ENCODE results near the gene MST1.
A peak's percentile ranks its signal among the peaks of the same experiment; 100 is the strongest.

The MST1 gene

DNA sequence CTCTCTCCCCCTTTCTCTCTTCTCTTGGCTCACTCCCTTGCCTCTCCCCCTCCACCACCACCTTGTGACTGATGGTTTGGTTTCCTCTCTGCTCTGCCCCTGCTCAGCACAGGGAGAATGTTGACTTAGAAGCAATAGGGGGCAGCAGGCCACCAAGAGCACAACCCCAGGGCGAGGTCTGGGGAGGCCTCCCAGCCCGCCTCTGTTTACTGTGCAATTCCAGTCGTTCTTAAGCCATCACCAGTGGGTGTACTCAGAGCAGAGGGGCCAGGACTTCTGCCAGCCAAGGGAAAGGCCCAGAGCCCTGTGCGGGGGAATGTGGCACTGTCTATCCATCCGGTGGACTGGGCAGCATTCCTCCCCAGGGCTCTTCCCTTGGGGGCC, 20.9 kb downstream of the MST1 start:
- no peak for DNase-seq (ENCODE audit: low spot score)
- Histone ChIP-seq H2BK120ac (ENCODE audit: low read depth, low read length) (no peak overlapping the region), H3K4me3 (ENCODE audit: low read length in 2 of 2) (no peak overlapping the region), H2BK5ac (ENCODE audit: low read length) (no peak overlapping the region), H3K4me1 (ENCODE audit: control insufficient read depth in 2 of 2, insufficient read depth in 1 of 2, low read depth in 1 of 2, low read length in 2 of 2) (peaks cover 2 to 4% of the 10 kb centered on the region in 2 donors), H3K79me1 (ENCODE audit: low read depth, low read length) (peaks cover 4% of the 10 kb centered on the region), H3K4me2 (ENCODE audit: insufficient read depth, low read length, poor library complexity, severe bottlenecking) (no peak overlapping the region), H3K27me3 (ENCODE audit: control insufficient read depth in 3 of 3, insufficient read depth in 3 of 3, low read depth in 1 of 3, low read length in 3 of 3) (no peaks in the 10 kb centered on the region), H3K4ac (ENCODE audit: low read length) (no peak overlapping the region), H3K36me3 (replicated peaks in 1 of 2; ENCODE audit: control insufficient read depth in 2 of 2, insufficient read depth in 2 of 2, low read length in 2 of 2) (no peaks in the 10 kb centered on the region), H3K23ac (ENCODE audit: low read depth, low read length, poor library complexity) (no peak overlapping the region), H4K8ac (ENCODE audit: low read depth, low read length) (no peak overlapping the region), H2BK15ac (ENCODE audit: low read length) (no peak overlapping the region), H3K27ac (replicated peaks; ENCODE audit: low read length) (no peak overlapping the region), H2BK12ac (ENCODE audit: low read length) (no peak overlapping the region), H3K9ac (ENCODE audit: low read depth, low read length, poor library complexity) (no peak overlapping the region), H2AK5ac (ENCODE audit: low read depth, low read length) (peak overlapping the region; percentile 58), H3K14ac (ENCODE audit: low read length) (no peak overlapping the region), H2AFZ (ENCODE audit: low read length) (no peak overlapping the region), H4K91ac (ENCODE audit: low read depth, low read length, poor library complexity) (no peak overlapping the region), H3K9me3 (replicated peaks in 1 of 2; ENCODE audit: control insufficient read depth in 2 of 2, insufficient read depth in 1 of 2, low read depth in 1 of 2, low read length in 2 of 2) (no peaks in the 10 kb centered on the region), H3K18ac (ENCODE audit: low read length) (no peak overlapping the region)
- no CpG with 5 or more reads among the region's 5 CpGs for WGBS, 2 donors (ENCODE audit: extremely low coverage in 2 of 2, insufficient read length in 2 of 2, insufficient replicate concordance in 1 of 2)

DNA sequence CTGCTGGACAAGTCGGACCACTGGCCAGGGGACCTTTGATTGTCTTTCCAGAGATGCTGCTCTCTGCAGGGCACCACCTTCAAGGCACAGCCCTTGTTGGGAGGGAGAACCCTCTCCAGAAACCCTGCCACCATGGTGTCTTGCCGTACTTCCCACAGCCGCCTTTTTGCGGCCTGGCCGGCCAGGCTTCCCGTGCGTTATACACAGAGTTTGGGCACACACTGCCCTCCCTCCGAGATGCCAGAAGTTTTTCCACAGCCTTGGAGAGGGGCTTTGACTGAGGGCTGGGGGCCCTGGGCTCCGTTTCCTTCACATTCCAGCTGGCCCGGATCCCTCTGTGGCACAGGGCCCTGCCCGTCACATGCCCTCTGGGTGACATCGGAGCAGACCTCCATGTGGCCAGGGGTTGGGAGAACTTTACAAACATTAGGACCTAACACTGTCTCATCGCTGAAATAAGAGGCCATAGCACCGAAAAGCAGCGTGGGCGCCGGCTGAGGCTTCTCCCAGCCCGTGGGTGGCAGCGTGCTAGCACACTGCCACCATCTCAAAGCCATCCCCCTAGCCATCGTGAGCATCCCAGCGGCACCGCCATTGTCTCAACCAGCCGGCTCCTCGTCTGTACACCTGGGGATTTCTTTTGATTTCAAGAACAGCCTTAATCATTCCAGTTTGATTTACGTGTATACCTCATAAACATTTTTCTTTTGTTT, 21.4 kb downstream of the MST1 start:
- Histone ChIP-seq H4K8ac (ENCODE audit: low read depth, low read length) (no peak overlapping the region), H3K36me3 (replicated peaks in 1 of 2; ENCODE audit: control insufficient read depth in 2 of 2, insufficient read depth in 2 of 2, low read length in 2 of 2) (no peaks in the 10 kb centered on the region), H2BK15ac (ENCODE audit: low read length) (peak overlapping the region; percentile 31), H3K23ac (ENCODE audit: low read depth, low read length, poor library complexity) (no peak overlapping the region), H3K4me1 (ENCODE audit: control insufficient read depth in 2 of 2, insufficient read depth in 1 of 2, low read depth in 1 of 2, low read length in 2 of 2) (peaks cover 0 to 2% of the 10 kb centered on the region in 2 donors), H2AK5ac (ENCODE audit: low read depth, low read length) (peak overlapping the region; percentile 58), H2BK12ac (ENCODE audit: low read length) (no peak overlapping the region), H3K4ac (ENCODE audit: low read length) (no peak overlapping the region), H3K4me2 (ENCODE audit: insufficient read depth, low read length, poor library complexity, severe bottlenecking) (no peak overlapping the region), H3K27me3 (ENCODE audit: control insufficient read depth in 3 of 3, insufficient read depth in 3 of 3, low read depth in 1 of 3, low read length in 3 of 3) (no peaks in the 10 kb centered on the region), H3K9me3 (replicated peaks in 1 of 2; ENCODE audit: control insufficient read depth in 2 of 2, insufficient read depth in 1 of 2, low read depth in 1 of 2, low read length in 2 of 2) (no peaks in the 10 kb centered on the region), H3K27ac (replicated peaks; ENCODE audit: low read length) (no peak overlapping the region), H3K79me1 (ENCODE audit: low read depth, low read length) (no peaks in the 10 kb centered on the region), H3K14ac (ENCODE audit: low read length) (no peak overlapping the region), H2AFZ (ENCODE audit: low read length) (no peak overlapping the region), H3K4me3 (ENCODE audit: low read length in 2 of 2) (no peak overlapping the region), H3K9ac (ENCODE audit: low read depth, low read length, poor library complexity) (peak overlapping the region; percentile 9), H2BK5ac (ENCODE audit: low read length) (no peak overlapping the region), H3K18ac (ENCODE audit: low read length) (no peak overlapping the region), H2BK120ac (ENCODE audit: low read depth, low read length) (no peak overlapping the region), H4K91ac (ENCODE audit: low read depth, low read length, poor library complexity) (no peak overlapping the region)
- WGBS, 2 donors (ENCODE audit: extremely low coverage in 2 of 2, insufficient read length in 2 of 2, insufficient replicate concordance in 1 of 2) = no CpG with 5 or more reads among the region's 25 CpGs
- no peak for DNase-seq (ENCODE audit: low spot score)

- H2BK12ac ChIP-seq (ENCODE audit: low read length) = no peak overlapping the region
- H3K9me3 ChIP-seq (replicated peaks in 1 of 2; ENCODE audit: control insufficient read depth in 2 of 2, insufficient read depth in 1 of 2, low read depth in 1 of 2, low read length in 2 of 2) = no peaks in the 10 kb centered on the region
- no peak overlapping the region for H2BK15ac ChIP-seq (ENCODE audit: low read length)
- no peaks in the 10 kb centered on the region for H3K79me1 ChIP-seq (ENCODE audit: low read depth, low read length)
- no peak overlapping the region for H4K8ac ChIP-seq (ENCODE audit: low read depth, low read length)
- no peaks in the 10 kb centered on the region for H3K27me3 ChIP-seq (ENCODE audit: control insufficient read depth in 3 of 3, insufficient read depth in 3 of 3, low read depth in 1 of 3, low read length in 3 of 3)
- no peaks in the 10 kb centered on the region for H3K36me3 ChIP-seq (replicated peaks in 1 of 2; ENCODE audit: control insufficient read depth in 2 of 2, insufficient read depth in 2 of 2, low read length in 2 of 2)
- no peak overlapping the region for H3K27ac ChIP-seq (replicated peaks; ENCODE audit: low read length)
- H3K23ac ChIP-seq (ENCODE audit: low read depth, low read length, poor library complexity) = no peak overlapping the region
- H3K9ac ChIP-seq (ENCODE audit: low read depth, low read length, poor library complexity) = no peak overlapping the region
- no peak for DNase-seq (ENCODE audit: low spot score)
- no peak overlapping the region for H3K4ac ChIP-seq (ENCODE audit: low read length)
- H2BK120ac ChIP-seq (ENCODE audit: low read depth, low read length) = no peak overlapping the region
- no peak overlapping the region for H3K4me3 ChIP-seq (ENCODE audit: low read length in 2 of 2)
- no peak overlapping the region for H2AFZ ChIP-seq (ENCODE audit: low read length)
- no peak overlapping the region for H3K14ac ChIP-seq (ENCODE audit: low read length)
- H3K4me1 ChIP-seq (ENCODE audit: control insufficient read depth in 2 of 2, insufficient read depth in 1 of 2, low read depth in 1 of 2, low read length in 2 of 2) = peaks cover 0 to 2% of the 10 kb centered on the region in 2 donors
- no peak overlapping the region for H2BK5ac ChIP-seq (ENCODE audit: low read length)
- H3K18ac ChIP-seq (ENCODE audit: low read length) = no peak overlapping the region
- WGBS, 2 donors (ENCODE audit: extremely low coverage in 2 of 2, insufficient read length in 2 of 2, insufficient replicate concordance in 1 of 2) = no CpG with 5 or more reads among the region's 8 CpGs
- no peak overlapping the region for H3K4me2 ChIP-seq (ENCODE audit: insufficient read depth, low read length, poor library complexity, severe bottlenecking)
- no peak overlapping the region for H2AK5ac ChIP-seq (ENCODE audit: low read depth, low read length)
- H4K91ac ChIP-seq (ENCODE audit: low read depth, low read length, poor library complexity) = no peak overlapping the region
Measured at GRCh38 chr3:49666592-49666991, 22.7 kb downstream of the MST1 start.

GRCh38 chr3:49665822-49666519, 23.3 kb downstream of the MST1 start:
- H3K79me1 ChIP-seq (ENCODE audit: low read depth, low read length) = no peaks in the 10 kb centered on the region
- H4K91ac ChIP-seq (ENCODE audit: low read depth, low read length, poor library complexity) = peak overlapping the region; percentile 14
- no peak overlapping the region for H3K27ac ChIP-seq (replicated peaks; ENCODE audit: low read length)
- no CpG with 5 or more reads among the region's 6 CpGs for WGBS, 2 donors (ENCODE audit: extremely low coverage in 2 of 2, insufficient read length in 2 of 2, insufficient replicate concordance in 1 of 2)
- H3K23ac ChIP-seq (ENCODE audit: low read depth, low read length, poor library complexity) = peak overlapping the region; percentile 57
- peak overlapping the region; percentile 63 for H3K9ac ChIP-seq (ENCODE audit: low read depth, low read length, poor library complexity)
- peak overlapping the region; percentile 66 for H2AK5ac ChIP-seq (ENCODE audit: low read depth, low read length)
- H3K36me3 ChIP-seq (replicated peaks in 1 of 2; ENCODE audit: control insufficient read depth in 2 of 2, insufficient read depth in 2 of 2, low read length in 2 of 2) = no peaks in the 10 kb centered on the region
- H3K4me3 ChIP-seq (ENCODE audit: low read length in 2 of 2) = no peak overlapping the region
- DNase-seq (ENCODE audit: low spot score) = no peak
- H3K9me3 ChIP-seq (replicated peaks in 1 of 2; ENCODE audit: control insufficient read depth in 2 of 2, insufficient read depth in 1 of 2, low read depth in 1 of 2, low read length in 2 of 2) = no peaks in the 10 kb centered on the region
- no peak overlapping the region for H3K4me2 ChIP-seq (ENCODE audit: insufficient read depth, low read length, poor library complexity, severe bottlenecking)
- no peaks in the 10 kb centered on the region for H3K27me3 ChIP-seq (ENCODE audit: control insufficient read depth in 3 of 3, insufficient read depth in 3 of 3, low read depth in 1 of 3, low read length in 3 of 3)
- H3K14ac ChIP-seq (ENCODE audit: low read length) = peak overlapping the region; percentile 60
- no peak overlapping the region for H2AFZ ChIP-seq (ENCODE audit: low read length)
- no peak overlapping the region for H2BK15ac ChIP-seq (ENCODE audit: low read length)
- no peak overlapping the region for H4K8ac ChIP-seq (ENCODE audit: low read depth, low read length)
- H2BK120ac ChIP-seq (ENCODE audit: low read depth, low read length) = peak overlapping the region; percentile 73
- H3K18ac ChIP-seq (ENCODE audit: low read length) = no peak overlapping the region
- peaks cover 0 to 2% of the 10 kb centered on the region in 2 donors for H3K4me1 ChIP-seq (ENCODE audit: control insufficient read depth in 2 of 2, insufficient read depth in 1 of 2, low read depth in 1 of 2, low read length in 2 of 2)
- no peak overlapping the region for H2BK5ac ChIP-seq (ENCODE audit: low read length)
- H3K4ac ChIP-seq (ENCODE audit: low read length) = no peak overlapping the region
- H2BK12ac ChIP-seq (ENCODE audit: low read length) = no peak overlapping the region

Data from neuronal stem cell (in vitro differentiated cells).